Iris pigment epithelial cell (primary cell): ENCODE data around the gene ABCA7.
A peak's percentile ranks its signal among the peaks of the same experiment; 100 is the strongest.

Experiments used
- DNase-seq: peaks from one replicate; pipeline ENCODE4 v3.0.0-alpha.2; 2011; ENCODE audit warnings: low read depth

Gene ABCA7

GRCh38 chr19:1057176-1057855, 17.4 kb downstream of the ABCA7 start:
- peak; percentile 63 for DNase-seq

- DNase-seq: no peak
Observed at GRCh38 chr19:1058112-1058511, 18.2 kb downstream of the ABCA7 start.

DNA sequence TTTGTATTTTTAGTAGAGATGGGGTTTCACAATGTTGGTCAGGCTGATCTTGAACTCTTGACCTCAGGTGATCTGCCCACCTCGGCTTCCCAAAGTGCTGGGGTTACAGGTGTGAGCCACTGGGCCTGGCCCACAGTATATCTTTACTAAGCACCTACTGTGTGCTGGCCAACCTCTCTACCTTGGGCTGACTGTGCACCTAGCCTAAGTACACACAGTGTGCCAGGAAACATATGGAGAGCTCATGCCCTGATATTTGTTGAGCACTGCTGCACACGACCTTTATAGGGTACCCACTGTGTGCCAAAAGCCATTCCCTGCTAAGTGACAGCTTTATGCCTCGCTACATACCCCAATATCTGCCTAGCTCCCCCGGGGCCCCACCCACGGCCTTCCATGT, 20.8 kb downstream of the ABCA7 start:
- no peak for DNase-seq

DNA sequence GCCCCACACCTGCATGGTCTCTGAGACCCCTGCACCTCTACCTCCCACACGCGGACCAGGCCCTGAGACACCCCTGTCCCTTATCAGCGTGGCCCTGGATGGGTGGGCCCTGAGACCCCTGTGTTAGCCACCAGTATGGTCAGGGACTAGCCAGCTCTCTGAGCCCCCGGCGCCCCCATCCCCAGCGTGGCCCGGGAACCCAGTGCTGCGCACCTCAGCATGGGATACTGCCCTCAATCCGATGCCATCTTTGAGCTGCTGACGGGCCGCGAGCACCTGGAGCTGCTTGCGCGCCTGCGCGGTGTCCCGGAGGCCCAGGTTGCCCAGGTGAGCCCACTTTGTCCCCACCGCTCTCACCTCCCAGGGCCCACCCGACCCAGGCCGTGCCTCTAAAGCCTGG, 22.1 kb downstream of the ABCA7 start:
- no peak for DNase-seq

- no peak for DNase-seq
Observed at GRCh38 chr19:1062387-1063029, 22.6 kb downstream of the ABCA7 start.

DNA sequence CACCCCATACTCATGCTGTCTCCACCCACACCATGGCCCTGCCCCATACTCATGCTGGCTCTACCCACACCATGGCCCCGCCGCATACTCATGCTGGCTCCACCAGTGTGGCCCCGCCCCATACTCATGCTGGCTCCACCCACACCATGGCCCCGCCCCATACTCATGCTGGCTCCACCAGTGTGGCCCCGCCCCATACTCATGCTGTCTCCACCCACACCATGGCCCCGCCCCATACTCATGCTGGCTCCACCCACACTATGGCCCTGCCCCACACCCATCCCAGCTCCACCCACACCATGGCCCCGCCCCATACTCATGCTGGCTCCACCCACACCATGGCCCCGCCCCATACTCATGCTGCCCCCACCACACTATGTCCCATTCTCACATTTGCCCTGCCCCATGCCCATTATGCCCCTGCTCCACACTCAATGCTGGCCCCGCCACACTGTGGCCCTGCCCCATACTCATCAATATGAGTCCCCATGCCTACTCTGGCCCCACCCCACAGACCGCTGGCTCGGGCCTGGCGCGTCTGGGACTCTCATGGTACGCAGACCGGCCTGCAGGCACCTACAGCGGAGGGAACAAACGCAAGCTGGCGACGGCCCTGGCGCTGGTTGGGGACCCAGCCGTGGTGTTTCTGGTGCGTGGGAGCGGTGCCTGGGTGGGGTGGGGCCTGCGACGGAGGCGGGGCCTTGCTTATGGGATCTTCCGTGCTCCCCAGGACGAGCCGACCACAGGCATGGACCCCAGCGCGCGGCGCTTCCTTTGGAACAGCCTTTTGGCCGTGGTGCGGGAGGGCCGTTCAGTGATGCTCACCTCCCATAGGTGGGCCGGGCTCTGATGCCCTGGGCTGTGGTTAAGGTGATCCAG, 23.4 kb downstream of the ABCA7 start:
- no peak for DNase-seq

DNA sequence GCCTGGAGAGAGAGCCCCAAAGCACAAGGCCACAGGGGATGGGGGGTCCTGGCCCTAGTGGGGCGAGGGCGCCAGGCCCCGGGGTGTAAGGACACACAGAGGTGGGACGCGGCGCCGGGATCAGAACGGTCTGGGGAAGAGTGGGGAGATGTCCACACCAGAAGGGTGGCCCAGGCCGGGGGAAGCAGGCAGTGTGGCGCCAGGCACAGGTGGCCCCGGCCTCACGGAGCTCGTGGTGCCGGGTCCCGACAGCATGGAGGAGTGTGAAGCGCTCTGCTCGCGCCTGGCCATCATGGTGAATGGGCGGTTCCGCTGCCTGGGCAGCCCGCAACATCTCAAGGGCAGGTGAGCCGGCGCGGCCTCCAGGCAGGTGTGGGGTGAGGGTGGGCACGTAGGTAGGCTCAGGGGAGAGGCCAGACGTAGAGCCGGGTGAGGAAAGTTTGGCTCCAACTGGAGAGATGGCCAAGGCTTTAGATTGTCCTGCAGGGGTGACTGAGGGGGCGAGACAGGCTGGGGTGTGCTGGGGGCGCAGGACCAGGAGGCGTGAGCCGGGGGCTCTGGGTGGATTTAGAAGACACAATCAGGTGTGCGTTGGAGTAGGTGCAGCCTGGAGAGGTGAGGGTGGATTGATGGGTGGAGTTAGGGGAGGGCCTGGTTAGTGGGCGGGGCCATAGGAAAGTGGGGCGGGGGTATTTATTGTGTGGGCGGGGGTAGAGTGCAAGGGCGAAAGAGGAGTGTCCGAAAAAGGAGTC, 24.2 kb downstream of the ABCA7 start:
- no peak for DNase-seq

DNA sequence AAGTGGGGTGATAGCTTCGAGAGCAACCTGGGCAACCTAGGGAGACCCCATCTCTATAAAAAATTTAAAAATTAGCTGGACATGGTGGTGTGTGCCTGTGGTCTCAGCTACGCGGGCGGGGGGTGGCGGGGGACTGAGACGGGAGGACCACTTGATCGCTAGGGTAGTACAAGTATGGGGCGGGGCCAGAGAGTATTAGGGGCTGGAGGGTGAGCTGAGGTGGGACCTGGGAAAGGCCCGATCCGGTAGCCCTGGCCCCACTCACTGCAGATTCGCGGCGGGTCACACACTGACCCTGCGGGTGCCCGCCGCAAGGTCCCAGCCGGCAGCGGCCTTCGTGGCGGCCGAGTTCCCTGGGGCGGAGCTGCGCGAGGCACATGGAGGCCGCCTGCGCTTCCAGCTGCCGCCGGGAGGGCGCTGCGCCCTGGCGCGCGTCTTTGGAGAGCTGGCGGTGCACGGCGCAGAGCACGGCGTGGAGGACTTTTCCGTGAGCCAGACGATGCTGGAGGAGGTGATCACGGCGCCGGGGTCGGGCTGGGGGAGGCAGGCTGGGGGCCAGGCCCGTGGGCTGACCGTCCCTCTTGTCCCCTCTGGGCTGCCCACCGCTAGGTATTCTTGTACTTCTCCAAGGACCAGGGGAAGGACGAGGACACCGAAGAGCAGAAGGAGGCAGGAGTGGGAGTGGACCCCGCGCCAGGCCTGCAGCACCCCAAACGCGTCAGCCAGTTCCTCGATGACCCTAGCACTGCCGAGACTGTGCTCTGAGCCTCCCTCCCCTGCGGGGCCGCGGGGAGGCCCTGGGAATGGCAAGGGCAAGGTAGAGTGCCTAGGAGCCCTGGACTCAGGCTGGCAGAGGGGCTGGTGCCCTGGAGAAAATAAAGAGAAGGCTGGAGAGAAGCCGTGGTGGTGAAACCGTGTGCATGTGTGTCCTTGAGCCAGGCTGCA, 25.0 kb downstream of the ABCA7 start:
- peak; percentile 78 for DNase-seq

DNA sequence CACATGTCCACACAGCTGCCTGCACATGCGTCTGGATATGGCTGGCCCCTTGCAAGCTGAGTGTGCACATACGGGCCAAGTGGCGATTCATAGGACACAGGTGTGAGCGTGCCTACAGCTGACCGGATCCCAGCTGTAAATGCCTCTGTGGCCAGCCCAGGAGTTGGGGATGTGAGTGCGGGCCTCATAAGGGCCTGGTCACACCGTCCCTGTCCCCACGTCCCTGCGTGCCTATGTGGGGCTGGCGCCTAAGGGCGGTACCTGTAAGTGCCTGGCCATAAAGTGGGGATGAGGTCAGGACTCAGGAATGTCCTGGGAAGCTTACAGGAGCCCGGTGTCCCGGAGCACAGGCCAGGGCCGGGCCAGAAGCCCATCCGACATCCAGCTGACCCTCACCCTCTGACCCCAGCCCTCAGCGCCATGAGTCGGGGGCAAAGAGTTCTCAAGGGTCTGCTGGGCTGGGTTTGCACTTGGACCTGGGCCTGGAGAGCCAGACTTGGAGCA, 25.8 kb downstream of the ABCA7 start:
- DNase-seq: no peak

DNA sequence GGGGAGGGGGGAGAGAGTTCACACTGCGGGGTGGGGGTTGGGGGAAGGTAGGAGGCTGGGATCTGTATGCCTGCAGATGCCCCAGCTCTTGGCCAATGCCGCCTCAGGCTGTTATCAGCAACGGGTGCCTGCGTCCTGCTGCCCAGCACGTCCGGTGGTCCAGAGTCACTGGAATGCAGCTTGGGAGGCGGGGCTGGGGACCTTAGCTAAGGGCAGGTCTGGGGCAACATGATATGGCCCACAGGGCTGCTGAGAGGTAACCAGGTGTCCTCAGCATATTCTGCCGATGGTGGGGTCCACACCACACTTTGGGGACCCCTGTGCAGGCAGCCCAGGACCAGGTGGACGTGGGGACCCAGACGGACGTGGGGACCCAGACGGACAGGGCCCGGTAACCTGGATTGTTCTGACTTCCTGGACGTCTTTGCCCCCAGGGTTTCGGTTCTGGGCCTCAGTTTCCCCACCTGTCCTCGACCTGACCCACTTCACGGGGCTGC, 26.4 kb downstream of the ABCA7 start:
- no peak for DNase-seq

GRCh38 chr19:1066748-1067340, 26.9 kb downstream of the ABCA7 start, which contains the start of gene ARHGAP45:
ARHGAP45 (plus strand) TSS chr19:1067167; CDS start chr19:1067406, 239 bp downstream.
- DNase-seq: no peak

GRCh38 chr19:1067341-1067957, 27.5 kb downstream of the ABCA7 start:
- DNase-seq: no peak

GRCh38 chr19:1068009-1069001, 28.4 kb downstream of the ABCA7 start:
- no peak for DNase-seq

GRCh38 chr19:1069009-1069779, 29.3 kb downstream of the ABCA7 start:
- no peak for DNase-seq

GRCh38 chr19:1070576-1070930, 30.6 kb downstream of the ABCA7 start:
- DNase-seq: no peak

DNA sequence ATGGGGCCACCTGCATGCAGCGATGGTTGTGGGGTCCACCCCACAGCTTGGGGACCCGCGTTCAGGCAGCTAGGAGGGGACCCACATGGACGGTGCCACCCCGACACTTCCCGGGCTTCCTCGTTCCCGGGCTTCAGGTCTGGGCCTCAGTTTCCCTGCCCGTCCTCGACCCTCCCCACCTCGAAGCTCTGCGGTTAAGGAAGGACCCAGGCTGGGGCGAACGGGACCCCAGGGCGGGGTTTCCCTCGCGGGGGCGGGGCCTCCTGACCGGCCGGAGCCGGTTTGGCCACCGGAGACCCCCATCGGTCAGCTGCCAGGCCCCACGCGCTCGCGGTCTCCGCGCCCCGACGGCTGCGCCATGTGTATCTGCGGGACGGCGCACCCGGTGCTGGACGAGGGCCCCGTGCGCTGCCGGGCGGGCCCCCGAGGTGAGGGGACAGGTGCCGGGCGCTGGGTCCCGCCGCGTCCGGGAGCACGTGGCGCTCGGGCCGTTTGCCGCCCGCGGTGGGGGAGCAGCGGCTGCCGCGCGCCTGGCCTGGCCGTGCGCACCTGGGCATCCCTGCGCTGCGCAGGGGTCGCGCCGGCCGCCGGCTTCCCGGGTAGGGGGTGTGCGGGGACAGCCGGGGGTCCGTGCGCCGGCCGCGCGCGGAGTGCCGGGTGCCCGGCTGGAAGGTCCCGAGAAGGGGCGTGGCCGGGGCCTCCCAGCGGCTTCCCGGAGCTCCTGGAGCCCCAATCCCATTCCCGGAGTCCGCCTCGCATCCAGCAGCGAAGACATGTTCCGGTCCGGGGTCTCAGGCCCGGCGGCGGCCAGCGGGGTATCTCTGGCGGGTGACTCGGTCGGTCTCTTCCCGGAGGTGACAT, 31.3 kb downstream of the ABCA7 start:
- no peak for DNase-seq
